NCI-H1417 treated with DMSO at 0.1 percent for 48 hours (cell line): ENCODE data around the gene TCF4.

Source experiments
- DNase-seq: peaks from one replicate; lab custom pipeline; 2025; lab: John Stamatoyannopoulos, UW

The TCF4 gene

GRCh38 chr18:55585920-55586561 is 2.0 kb downstream of the TCF4 start:
- peak; percentile 62 for DNase-seq

GRCh38 chr18:55585065-55585919 is 2.7 kb downstream of the TCF4 start:
- DNase-seq = no peak

- DNase-seq = no peak
These were observed 3.8 kb downstream of the TCF4 start for GRCh38 chr18:55584201-55584600.

GRCh38 chr18:55582325-55582724 is 5.7 kb downstream of the TCF4 start:
- no peak for DNase-seq

DNA sequence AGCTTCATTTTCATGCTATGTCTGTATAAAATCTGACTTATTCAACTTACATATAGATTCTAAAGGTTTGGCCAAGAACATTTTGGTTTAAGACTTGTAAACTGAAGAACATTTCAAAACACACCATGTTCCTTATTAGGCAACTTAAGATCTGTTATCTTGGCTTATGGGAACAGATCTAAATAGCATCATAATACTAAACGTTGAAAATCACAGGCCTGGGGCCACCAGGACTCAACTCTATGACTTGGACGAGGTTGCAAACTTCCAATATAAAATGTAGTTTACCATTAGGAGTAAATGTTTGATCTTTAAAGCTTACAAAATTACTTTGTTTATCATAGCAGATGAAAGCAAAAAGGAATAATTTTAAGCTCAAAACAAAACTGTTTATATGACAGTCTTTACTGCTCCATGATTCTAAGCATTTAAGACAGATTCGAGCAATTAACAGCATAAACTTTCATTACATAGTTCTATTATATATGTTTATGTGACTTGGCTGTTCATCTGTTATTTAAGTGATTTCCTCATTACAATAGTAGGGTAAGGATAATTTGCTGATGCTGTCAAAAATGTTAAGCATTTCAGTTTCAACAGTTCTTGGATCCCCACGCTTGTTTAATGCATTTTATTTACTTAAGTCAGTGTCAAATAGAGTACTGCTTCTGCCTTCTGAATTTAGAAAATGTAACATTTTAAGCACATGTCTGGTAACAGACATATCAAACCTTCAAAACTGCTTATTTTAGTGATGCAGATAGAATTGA is 8.3 kb downstream of the TCF4 start:
- DNase-seq = no peak

DNA sequence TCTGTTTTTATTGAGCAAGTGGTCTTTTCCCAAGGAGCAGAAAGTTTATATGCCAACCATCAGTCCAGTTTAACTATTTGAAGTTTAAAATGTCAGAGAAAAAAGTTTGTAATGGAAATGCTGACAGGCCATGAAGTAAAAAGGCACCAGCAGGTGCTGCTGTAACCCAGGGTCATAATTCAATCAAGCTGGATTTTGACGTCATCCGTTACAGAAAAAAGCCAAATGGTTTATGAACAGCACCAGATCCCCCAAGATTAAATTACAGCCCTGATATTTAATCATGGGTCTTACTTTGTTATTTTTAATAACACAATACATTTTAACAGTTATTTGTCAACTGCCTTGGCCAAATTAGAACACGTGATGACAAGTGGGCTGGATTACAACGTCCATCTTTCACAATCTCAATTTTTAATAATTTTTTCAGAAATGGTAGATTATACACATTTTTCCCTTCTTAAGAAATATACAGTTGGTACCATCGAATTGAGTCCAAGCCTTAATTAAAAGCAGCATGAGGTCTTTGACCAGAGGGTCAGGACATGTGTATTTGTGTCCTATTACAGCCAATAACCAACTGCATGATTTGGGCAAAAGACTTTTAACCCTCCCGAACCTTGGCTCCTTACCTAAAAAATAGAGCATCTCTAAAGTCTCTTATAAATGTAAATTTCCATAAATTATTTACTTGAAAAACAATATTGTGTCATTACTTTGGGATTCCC is 10.0 kb downstream of the TCF4 start:
- peak; percentile 60 for DNase-seq

- DNase-seq = no peak
These were observed 12.0 kb downstream of the TCF4 start for GRCh38 chr18:55576001-55576400.

GRCh38 chr18:55575066-55575465 is 12.9 kb downstream of the TCF4 start:
- no peak for DNase-seq

- no peak for DNase-seq
These were observed 14.6 kb downstream of the TCF4 start for GRCh38 chr18:55573386-55573785.

- DNase-seq = no peak
These were observed 17.0 kb downstream of the TCF4 start for GRCh38 chr18:55570966-55571365.

DNA sequence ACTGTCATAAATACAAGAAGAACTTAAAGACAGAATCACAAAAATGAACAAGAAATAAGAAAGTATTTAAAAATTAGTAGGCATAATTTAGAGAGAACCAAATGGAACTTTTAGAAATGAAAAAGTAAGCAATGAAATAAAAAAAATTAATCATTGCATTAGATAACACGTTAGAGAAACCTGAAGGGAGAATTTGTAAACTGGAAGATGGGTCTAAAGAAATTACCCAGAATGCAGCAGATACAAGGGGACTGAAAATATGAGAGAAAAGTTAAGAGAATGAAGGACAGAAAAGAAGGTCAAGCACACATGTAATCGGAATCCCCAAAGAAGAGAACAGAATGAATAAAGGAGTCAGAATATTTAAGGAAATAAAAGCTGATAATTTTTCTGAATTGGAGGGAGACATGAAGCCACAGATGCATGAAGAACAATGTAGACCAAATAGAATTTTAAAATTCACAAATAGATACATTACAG is 21.5 kb downstream of the TCF4 start:
- DNase-seq = no peak

GRCh38 chr18:55559739-55560138 is 28.3 kb downstream of the TCF4 start:
- no peak for DNase-seq

GRCh38 chr18:55557211-55557610 is 30.8 kb downstream of the TCF4 start:
- no peak for DNase-seq

GRCh38 chr18:55555395-55556027 is 32.5 kb downstream of the TCF4 start:
- no peak for DNase-seq

DNA sequence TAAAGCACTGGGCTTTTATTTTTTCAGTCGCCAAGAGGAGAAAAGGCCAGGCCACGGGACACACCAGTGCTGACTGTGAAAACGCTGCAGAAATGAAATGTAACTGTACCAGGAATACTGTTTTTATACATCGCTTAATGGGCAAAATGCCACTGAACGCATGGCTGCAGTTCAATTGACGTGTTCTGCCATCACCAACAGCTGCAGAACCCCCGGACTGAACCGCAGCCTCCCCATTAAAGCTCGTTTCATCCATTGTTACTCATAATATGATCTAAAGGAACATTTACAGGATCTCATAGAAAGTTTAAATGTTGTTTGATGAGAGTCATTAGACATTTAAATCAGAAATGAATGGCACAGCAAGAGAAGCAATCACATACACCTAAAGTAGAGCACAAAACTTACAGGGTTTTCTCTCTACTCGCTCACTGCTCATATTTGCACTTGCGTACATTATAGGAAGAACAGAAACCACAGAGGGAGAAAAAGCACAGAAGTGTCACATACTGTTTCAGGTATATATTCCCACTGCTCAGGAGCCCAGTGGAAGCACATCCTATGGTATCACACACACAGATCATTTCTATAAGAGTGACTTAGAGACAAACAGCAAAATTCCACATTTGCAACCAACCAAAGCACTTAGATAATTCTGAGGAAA is 35.3 kb downstream of the TCF4 start:
- DNase-seq = no peak

GRCh38 chr18:55551227-55551626 is 36.8 kb downstream of the TCF4 start:
- DNase-seq = no peak

DNA sequence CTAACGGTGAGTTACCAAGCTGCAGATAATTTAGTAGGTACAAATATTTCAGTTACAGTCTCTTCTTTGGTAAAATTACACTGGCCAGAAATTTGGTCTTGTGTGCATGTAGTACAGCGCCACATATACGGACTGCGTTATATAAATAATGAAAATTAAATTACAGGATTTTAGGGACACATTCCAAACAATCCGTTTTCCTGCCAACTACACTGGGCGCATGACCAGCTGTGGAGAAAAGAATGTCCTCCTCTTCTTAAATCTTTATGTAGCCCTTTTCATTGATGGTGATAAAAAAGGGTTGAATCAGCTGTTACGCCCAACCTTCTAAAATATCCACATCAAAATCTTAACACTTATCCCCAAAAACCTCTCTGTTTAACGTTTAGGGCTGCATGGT is 37.5 kb downstream of the TCF4 start:
- no peak for DNase-seq

DNA sequence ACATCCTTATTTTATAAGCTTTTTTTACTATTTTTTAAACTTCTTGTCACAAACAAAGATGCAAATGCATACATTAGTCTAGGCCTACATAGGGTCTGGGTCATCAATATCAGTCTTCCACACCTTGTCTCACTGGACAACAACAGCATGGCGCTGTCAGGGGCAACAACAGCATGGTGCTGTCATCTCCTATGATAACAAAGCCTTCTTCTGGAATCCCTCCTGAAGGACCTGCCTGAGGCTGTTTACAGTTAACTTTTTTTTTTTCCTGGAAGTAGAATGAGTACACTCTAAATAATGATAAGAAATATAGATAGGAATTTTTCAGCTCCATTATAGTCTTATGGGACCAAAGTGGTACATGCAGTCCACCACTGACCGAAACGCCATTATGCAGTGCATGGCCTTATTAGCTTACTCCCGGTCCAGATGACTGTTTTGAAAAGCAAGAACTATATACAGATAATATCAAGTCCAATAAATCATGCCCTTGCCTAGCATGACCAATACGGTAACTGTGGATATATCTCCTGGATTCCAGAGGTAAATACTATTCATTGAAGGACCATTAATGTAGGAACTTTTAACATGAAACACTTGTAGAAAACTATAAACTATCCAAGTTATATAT is 38.4 kb downstream of the TCF4 start:
- DNase-seq = no peak

GRCh38 chr18:55547705-55548056 is 40.3 kb downstream of the TCF4 start:
- DNase-seq = no peak

DNA sequence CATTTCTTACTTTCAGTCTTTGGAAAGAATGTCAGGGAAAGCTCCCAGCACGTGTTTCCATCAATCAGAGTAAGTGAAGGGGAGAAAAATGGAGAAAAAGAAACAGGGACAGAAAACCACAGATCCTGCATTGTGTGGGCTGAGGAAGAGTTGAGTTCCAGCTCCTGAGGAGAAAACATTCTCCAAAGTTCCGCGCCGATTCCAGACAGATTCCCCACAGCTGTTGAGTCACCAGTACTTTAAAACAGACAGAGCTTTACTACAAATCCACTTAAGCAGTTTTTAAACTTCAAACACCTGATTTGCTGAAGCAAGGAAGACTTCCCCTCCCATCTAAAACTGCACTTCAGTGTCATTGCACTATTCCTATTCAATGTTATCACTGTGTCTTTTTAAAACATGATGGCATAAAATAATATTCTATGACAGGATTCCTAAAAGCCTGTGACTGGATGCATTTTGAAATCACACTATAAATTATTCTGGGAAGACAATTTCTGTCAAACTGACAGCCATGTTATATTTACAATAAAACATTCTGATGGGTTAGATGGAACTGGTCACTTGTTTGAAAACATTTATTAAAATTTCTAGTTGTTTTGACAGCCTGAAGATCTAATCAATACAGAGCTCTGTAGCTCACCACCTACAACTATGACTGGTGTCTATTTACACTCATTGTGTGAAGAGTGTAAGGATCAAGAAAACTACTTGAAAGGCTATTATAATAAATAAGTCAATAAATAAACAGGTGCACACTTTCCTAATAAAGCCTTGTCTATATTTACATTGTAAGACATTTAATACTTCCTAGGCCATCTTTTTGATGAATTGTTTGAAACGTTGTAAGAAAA is 40.9 kb downstream of the TCF4 start:
- DNase-seq = peak; percentile 42
